Neuron (in vitro differentiated cells): ENCODE data around the gene RUFY4.
"Not testable (repeated sequence)": the region's sequence is repeated elsewhere in the genome, so short reads cannot be mapped to it uniquely, and the experiment has no call there.

Experiments used
- H2AFZ ChIP-seq: one replicate; pipeline ENCODE4 v1.6.1; 2013; ENCODE audit warnings: low read depth, mild to moderate bottlenecking, inconsistent platforms, low read length, moderate library complexity
- H3K27me3 ChIP-seq: one replicate; pipeline ENCODE4 v1.6.1; 2013; ENCODE audit warnings: low read length; ENCODE audit not compliant: insufficient read depth
- H3K36me3 ChIP-seq: one replicate; pipeline ENCODE4 v1.6.1; 2013; ENCODE audit warnings: low read length; ENCODE audit not compliant: insufficient read depth
- H3K4me1 ChIP-seq: one replicate; pipeline ENCODE4 v1.6.1; 2013; ENCODE audit warnings: low read length; ENCODE audit not compliant: insufficient read depth
- H3K4me3 ChIP-seq: 2 replicates; pipeline ENCODE4 v1.5.1; 2013; ENCODE audit warnings: mild to moderate bottlenecking, low read length, moderate library complexity
- H3K9me3 ChIP-seq: one replicate; pipeline ENCODE4 v1.6.1; 2013; ENCODE audit warnings: low read length

Gene RUFY4

DNA sequence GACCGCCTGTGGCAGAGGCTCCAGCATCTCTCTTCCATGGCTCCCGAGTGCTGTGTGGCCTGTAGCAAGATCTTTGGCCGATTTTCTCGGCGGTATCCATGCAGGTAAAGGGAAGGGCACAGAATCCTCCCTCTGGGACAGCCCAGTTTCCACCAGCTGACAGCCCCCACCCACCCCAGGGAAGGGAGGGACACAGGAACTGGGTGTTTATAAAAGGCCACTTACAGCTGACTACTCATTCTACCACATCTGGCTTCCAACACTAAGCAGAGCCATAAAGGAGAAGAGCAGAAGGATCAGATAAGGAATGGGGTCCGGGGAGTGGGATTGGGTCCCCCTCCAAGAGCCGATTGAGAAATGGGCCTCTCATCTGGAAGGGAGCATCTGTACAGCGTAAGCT lies 20.2 kb downstream of the RUFY4 start:
- H3K27me3 ChIP-seq, result no peaks in the 10 kb centered on the region
- H3K4me1 ChIP-seq, result no peaks in the 10 kb centered on the region
- no peaks in the 10 kb centered on the region for H3K9me3 ChIP-seq
- H3K36me3 ChIP-seq, result no peaks in the 10 kb centered on the region
- no peak overlapping the region for H2AFZ ChIP-seq
- no peak overlapping the region for H3K4me3 ChIP-seq

DNA sequence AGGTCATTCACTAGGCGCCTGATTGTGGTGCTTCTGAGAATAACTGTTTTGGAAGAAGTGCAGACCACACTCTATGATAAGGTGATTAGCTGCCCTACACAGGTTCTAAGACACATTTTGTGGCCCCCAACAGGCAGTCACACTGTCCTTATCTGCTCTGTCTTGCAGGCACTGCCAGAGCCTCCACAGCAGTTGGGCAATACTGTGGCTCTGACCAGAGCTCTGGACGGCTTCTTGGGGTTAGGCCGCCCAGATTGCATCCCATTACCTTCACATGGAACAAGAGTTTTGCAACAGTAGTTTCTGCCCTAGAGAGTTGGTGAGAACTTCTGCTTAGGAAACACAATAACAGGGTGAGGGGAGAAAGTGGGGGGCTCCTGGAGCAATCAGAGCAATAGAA lies 22.7 kb downstream of the RUFY4 start:
- Histone ChIP-seq H3K9me3 (no peaks in the 10 kb centered on the region), H3K4me3 (no peak overlapping the region), H3K36me3 (no peaks in the 10 kb centered on the region), H3K27me3 (no peaks in the 10 kb centered on the region), H3K4me1 (no peaks in the 10 kb centered on the region), H2AFZ (no peak overlapping the region)

GRCh38 chr2:218093879-218094278 lies 24.8 kb downstream of the RUFY4 start:
- no peaks in the 10 kb centered on the region for H3K9me3 ChIP-seq
- H2AFZ ChIP-seq, result no peak overlapping the region
- H3K4me3 ChIP-seq, result no peak overlapping the region
- H3K36me3 ChIP-seq, result no peaks in the 10 kb centered on the region
- H3K4me1 ChIP-seq, result no peaks in the 10 kb centered on the region
- H3K27me3 ChIP-seq, result no peaks in the 10 kb centered on the region

GRCh38 chr2:218095853-218096252 lies 26.8 kb downstream of the RUFY4 start:
- no peaks in the 10 kb centered on the region for H3K36me3 ChIP-seq
- no peaks in the 10 kb centered on the region for H3K4me1 ChIP-seq
- no peaks in the 10 kb centered on the region for H3K9me3 ChIP-seq
- H3K27me3 ChIP-seq, result no peaks in the 10 kb centered on the region
- no peak overlapping the region for H3K4me3 ChIP-seq
- no peak overlapping the region for H2AFZ ChIP-seq

DNA sequence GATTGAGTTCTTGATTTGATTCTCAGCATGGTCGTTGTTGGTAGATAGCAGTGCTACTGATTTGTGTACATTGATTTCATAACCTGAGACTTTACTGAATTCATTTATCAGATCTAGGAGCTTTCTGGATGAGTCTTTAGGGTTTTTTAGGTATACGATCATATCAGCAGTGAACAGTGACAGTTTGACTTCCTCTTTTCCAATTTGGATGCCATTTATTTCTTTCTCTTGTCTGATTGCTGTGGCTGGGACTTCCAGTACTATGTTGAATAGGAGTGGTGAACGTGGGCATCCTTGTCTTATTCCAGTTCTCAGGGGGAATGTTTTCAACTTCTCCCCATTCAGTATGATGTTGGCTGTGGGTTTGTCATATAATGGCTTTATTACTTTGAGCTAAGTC lies 28.9 kb downstream of the RUFY4 start:
- Histone ChIP-seq H2AFZ (no peak overlapping the region), H3K27me3 (no peaks in the 10 kb centered on the region), H3K9me3 (no peaks in the 10 kb centered on the region), H3K4me3 (no peak overlapping the region), H3K36me3 (no peaks in the 10 kb centered on the region), H3K4me1 (no peaks in the 10 kb centered on the region)

DNA sequence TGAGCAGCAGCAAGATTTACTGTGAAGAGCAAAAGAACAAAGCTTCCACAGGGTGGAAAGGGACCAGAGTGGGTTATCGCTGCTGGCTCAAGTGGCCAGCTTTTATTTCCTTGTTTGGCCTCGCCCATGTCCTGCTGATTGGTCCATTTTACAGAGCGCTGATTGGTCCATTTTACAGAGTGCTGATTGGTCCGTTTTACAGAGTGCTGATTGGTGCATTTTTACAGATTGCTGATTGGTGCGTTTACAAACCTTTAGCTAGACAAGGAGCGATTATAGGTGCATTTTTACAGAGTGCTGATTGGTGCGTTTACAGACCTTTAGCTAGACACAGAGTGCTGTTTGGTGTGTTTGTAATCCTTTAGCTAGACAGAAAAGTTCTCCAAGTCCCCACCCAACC lies 39.8 kb downstream of the RUFY4 start:
- H3K4me3 ChIP-seq, H3K9me3 ChIP-seq, H2AFZ ChIP-seq, H3K27me3 ChIP-seq, H3K36me3 ChIP-seq, H3K4me1 ChIP-seq: not testable (repeated sequence)

- H3K4me1 ChIP-seq, H3K4me3 ChIP-seq, H2AFZ ChIP-seq, H3K27me3 ChIP-seq, H3K9me3 ChIP-seq, H3K36me3 ChIP-seq: not testable (repeated sequence)
Observed at GRCh38 chr2:218121789-218122188, 52.7 kb downstream of the RUFY4 start.

DNA sequence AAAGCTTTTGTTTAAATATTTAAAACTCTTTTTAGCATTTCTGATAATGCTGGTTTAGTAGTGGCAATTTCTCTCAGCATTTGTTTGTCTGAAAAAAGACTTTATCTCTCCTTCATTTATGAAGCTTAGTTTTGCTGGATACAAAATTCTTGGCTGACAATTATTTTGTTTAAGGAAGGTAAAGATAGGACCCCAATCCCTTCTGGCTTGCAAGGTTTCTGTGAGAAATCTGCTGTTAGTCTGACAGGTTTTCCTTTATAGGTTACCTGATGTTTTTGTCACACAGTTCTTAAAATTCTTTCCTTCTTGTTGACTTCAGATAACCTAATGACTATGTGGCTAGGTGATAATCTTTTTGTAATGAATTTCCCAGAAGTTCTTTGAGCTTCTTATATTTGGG lies 53.2 kb downstream of the RUFY4 start:
- not testable (repeated sequence) for H3K27me3 ChIP-seq, H3K4me3 ChIP-seq, H3K9me3 ChIP-seq, H2AFZ ChIP-seq, H3K4me1 ChIP-seq, H3K36me3 ChIP-seq

- Histone ChIP-seq H3K4me1 (no peaks in the 10 kb centered on the region), H3K4me3 (no peak overlapping the region)
Observed at GRCh38 chr2:218123986-218124385, 54.9 kb downstream of the RUFY4 start.

GRCh38 chr2:218125095-218125494 lies 56.0 kb downstream of the RUFY4 start:
- Histone ChIP-seq H3K4me3 (no peak overlapping the region), H2AFZ (no peak overlapping the region), H3K27me3 (no peaks in the 10 kb centered on the region), H3K4me1 (no peaks in the 10 kb centered on the region), H3K9me3 (no peaks in the 10 kb centered on the region), H3K36me3 (no peaks in the 10 kb centered on the region)

More at GRCh38 chr2:218123986-218124385, 54.9 kb downstream of the RUFY4 start:
- H3K36me3 ChIP-seq, result no peaks in the 10 kb centered on the region
- H3K27me3 ChIP-seq, result no peaks in the 10 kb centered on the region
- no peaks in the 10 kb centered on the region for H3K9me3 ChIP-seq
- H2AFZ ChIP-seq, result no peak overlapping the region

DNA sequence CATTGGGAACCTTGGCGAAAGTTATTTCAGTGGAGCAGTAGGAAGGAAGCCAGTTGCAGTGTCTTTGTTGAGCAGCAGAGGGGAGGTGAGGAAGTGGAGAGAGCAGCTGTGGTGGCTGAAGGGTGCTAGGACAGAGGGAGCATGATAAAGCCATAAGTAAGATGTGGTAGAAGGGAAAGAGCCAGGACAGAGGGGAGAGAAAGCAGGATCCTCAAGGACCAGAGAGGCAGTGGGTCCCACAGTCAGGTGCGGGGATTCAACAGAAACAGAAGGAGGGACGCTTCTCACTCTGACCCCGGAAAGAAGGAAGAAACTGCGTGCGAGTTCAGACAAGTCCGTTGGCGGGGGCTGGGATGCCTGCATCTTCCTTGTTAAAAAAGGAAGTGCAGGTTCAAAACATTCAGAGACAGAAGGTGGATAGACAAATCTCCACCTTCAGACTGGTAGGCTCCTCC lies 56.6 kb downstream of the RUFY4 start, which contains the start of gene CXCR2:
Gene CXCR2, plus strand, starts transcription at position 403 of the 455 bp plus-strand sequence. CDS start 8,774 bp downstream, outside the sequence.
- no peaks in the 10 kb centered on the region for H3K4me1 ChIP-seq
- H3K27me3 ChIP-seq, result no peaks in the 10 kb centered on the region
- H2AFZ ChIP-seq, result no peak within 1 kb of the TSS
- H3K36me3 ChIP-seq, result no peaks in the 10 kb centered on the region
- no peak within 1 kb of the TSS for H3K4me3 ChIP-seq
- H3K9me3 ChIP-seq, result no peaks in the 10 kb centered on the region

DNA sequence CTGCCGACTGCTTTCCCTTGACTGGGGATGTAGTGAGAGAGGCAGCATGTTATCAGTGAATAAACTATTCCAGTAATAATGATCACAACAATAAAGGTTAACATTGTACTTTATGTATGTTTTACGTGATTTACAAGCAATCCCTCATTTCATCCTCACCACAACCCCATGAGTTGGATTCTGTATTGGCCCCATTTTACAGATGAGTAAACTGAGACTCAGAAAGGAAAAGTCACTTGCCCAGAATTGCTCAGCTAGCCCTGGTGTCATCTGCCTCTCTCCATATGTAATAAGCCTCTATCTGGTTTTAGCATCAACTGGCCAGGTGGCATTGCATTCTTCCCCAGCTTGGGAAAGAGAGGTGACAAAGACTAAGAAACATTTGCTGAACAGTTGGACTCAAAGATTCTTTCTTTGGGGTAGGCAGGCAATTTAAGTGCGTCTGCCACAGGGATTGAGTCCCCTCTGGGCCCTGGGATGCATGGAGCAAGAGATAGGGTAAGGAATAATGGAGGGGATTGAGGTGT lies 58.9 kb downstream of the RUFY4 start:
- Histone ChIP-seq H3K4me3 (no peak overlapping the region), H3K4me1 (no peaks in the 10 kb centered on the region), H3K27me3 (no peaks in the 10 kb centered on the region), H3K9me3 (no peaks in the 10 kb centered on the region), H2AFZ (no peak overlapping the region), H3K36me3 (no peaks in the 10 kb centered on the region)

DNA sequence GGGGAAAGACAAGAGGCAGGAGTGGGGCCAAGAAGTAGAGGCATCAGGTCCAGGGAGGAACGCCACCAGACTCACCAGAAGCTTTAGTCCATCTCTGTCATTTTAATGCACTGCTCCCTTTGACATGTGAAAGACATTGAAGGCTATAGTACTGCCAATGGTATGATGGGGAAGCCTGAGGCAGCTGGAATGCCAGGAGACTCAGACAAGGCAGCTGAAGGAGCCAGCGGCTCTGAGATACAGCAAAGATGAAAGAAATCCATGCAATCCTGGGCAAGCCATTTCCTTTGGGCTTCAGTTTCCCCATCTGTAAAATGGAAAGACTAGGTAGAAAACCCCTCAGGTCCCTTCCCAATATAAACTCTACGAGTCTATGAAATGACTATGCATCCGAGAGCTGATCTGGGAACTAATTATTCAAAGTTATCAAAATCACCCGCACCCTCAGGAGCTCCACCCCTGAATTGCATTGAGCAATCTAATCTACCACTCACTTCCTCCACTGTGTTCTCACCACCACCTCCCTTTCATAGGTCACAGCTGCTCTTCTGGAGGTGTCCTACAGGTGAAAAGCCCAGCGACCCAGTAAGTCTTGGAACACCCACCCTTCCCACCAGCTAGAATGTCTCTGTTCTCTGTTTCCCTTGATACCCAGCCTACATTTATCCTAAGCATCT lies 59.9 kb downstream of the RUFY4 start:
- no peaks in the 10 kb centered on the region for H3K4me1 ChIP-seq
- no peaks in the 10 kb centered on the region for H3K9me3 ChIP-seq
- no peak overlapping the region for H2AFZ ChIP-seq
- H3K4me3 ChIP-seq, result no peak overlapping the region
- no peaks in the 10 kb centered on the region for H3K27me3 ChIP-seq
- no peaks in the 10 kb centered on the region for H3K36me3 ChIP-seq
